Neural progenitor cell (in vitro differentiated cells): ENCODE results near the gene LTBP1. TPM values are rescaled to one million over a fixed set of nuclear protein-coding genes. Genes with fewer than 3 reads are reported as not detected.

Experiments used
- DNase-seq: peaks from one replicate; pipeline ENCODE4 v3.0.0-alpha.2; 2016; ENCODE audit warnings: low spot score
- H2AFZ ChIP-seq: fragments of 200-600 bp; sonication (generic); replicated peaks from 2 replicates; pipeline ENCODE4 v1.6.1; 2016; ENCODE audit warnings: antibody characterized with exemption
- H3F3A ChIP-seq: fragments of 200-600 bp; sonication (generic); 2 replicates; pipeline ENCODE4 v1.6.1; 2016; ENCODE audit warnings: antibody characterized with exemption, low read depth
- H3K27ac ChIP-seq: fragments of 200-600 bp; sonication (generic); 2 replicates; pipeline ENCODE4 v1.5.1; 2016; ENCODE audit warnings: mild to moderate bottlenecking
- H3K27me3 ChIP-seq: fragments of 200-600 bp; sonication (generic); 2 replicates; pipeline ENCODE4 v1.6.1; 2016; ENCODE audit warnings: mild to moderate bottlenecking, moderate library complexity
- H3K36me3 ChIP-seq: fragments of 200-600 bp; sonication (generic); 2 replicates; pipeline ENCODE4 v1.5.1; 2016
- H3K4me1 ChIP-seq: fragments of 200-600 bp; sonication (generic); 2 replicates; pipeline ENCODE4 v1.6.1; 2016; ENCODE audit warnings: mixed run types
- H3K4me2 ChIP-seq: fragments of 200-600 bp; sonication (generic); 2 replicates; pipeline ENCODE4 v1.6.1; 2016
- H3K4me3 ChIP-seq: fragments of 200-600 bp; sonication (generic); 2 replicates; pipeline ENCODE4 v1.5.1; 2016
- H3K79me2 ChIP-seq: fragments of 200-600 bp; sonication (generic); 2 replicates; pipeline ENCODE4 v1.6.1; 2016; ENCODE audit warnings: low read depth
- H3K9ac ChIP-seq: fragments of 200-600 bp; sonication (generic); 2 replicates; pipeline ENCODE4 v1.6.1; 2016
- H3K9me3 ChIP-seq: fragments of 200-600 bp; sonication (generic); 2 replicates; pipeline ENCODE4 v1.5.1; 2016; ENCODE audit warnings: low read depth
- H4K20me1 ChIP-seq: fragments of 200-600 bp; sonication (generic); 2 replicates; pipeline ENCODE4 v1.6.1; 2016; ENCODE audit warnings: low read depth
- H3K27ac Mint-ChIP-seq: 3 replicates; pipeline ENCODE4 v1.8.0; 2021; ENCODE audit warnings: mixed read lengths
- H3K27me3 Mint-ChIP-seq: 2 replicates; pipeline ENCODE4 v1.8.0; 2022; ENCODE audit warnings: low read depth, mild to moderate bottlenecking, inconsistent platforms, moderate library complexity, mixed read lengths; ENCODE audit not compliant: insufficient read depth
- H3K36me3 Mint-ChIP-seq: 3 replicates; pipeline ENCODE4 v1.8.0; 2021; ENCODE audit warnings: mixed read lengths
- H3K4me1 Mint-ChIP-seq: 3 replicates; pipeline ENCODE4 v1.8.0; 2021; ENCODE audit warnings: mixed read lengths
- H3K4me3 Mint-ChIP-seq: 3 replicates; pipeline ENCODE4 v1.8.0; 2021; ENCODE audit warnings: mild to moderate bottlenecking, moderate library complexity, mixed read lengths
- H3K9me3 Mint-ChIP-seq: 3 replicates; pipeline ENCODE4 v1.8.0; 2020; ENCODE audit warnings: mixed read lengths
- CTCF ChIP-seq: fragments of 200-600 bp; sonication (generic); IDR thresholded peaks from 2 replicates; pipeline ENCODE4 v1.5.1; 2017; ENCODE audit warnings: antibody characterized with exemption, mild to moderate bottlenecking
- EZH2 ChIP-seq: fragments of 200-600 bp; sonication (generic); IDR thresholded peaks from 2 replicates; pipeline ENCODE4 v1.6.1; 2017; ENCODE audit warnings: antibody characterized with exemption, mild to moderate bottlenecking, moderate library complexity
- EZH2phosphoT487 ChIP-seq: fragments of 200-600 bp; sonication (generic); IDR thresholded peaks from 2 replicates; pipeline ENCODE4 v1.6.1; 2017; ENCODE audit warnings: antibody characterized with exemption
- total RNA-seq: library from RNA; depleted of rRNA; stranded (reverse); fragments of >200 nt; gene quantifications from 2 replicates; pipeline ENCODE4 v1.2.3, GENCODE V29; 2015; ENCODE audit warnings: low replicate concordance

The LTBP1 gene
- total RNA-seq, 1 donor from 2014 or later = 50.5 TPM

GRCh38 chr2:33372940-33373553 lies 426.3 kb downstream of the LTBP1 start:
- H3K27me3 ChIP-seq = no peaks in the 10 kb centered on the region
- peaks cover 3% of the 10 kb centered on the region for H3K36me3 Mint-ChIP-seq

GRCh38 chr2:33373986-33374385 lies 427.2 kb downstream of the LTBP1 start:
- Histone ChIP-seq H3K4me3 (no peak overlapping the region), H3F3A (peaks cover 11% of the 10 kb centered on the region), H3K4me2 (no peak overlapping the region), H4K20me1 (no peaks in the 10 kb centered on the region), H2AFZ (no peak overlapping the region), H3K79me2 (no peaks in the 10 kb centered on the region), H3K9ac (no peak overlapping the region), H3K9me3 (no peaks in the 10 kb centered on the region), H3K36me3 (no peaks in the 10 kb centered on the region), H3K27ac (no peak overlapping the region), H3K27me3 (no peaks in the 10 kb centered on the region), H3K4me1 (peaks cover 10% of the 10 kb centered on the region)
- TF ChIP-seq EZH2 (no peak), CTCF (no peak), EZH2phosphoT487 (no peak)
- H3K9me3 Mint-ChIP-seq = no peaks in the 10 kb centered on the region
- no peak overlapping the region for H3K27ac Mint-ChIP-seq
- H3K4me3 Mint-ChIP-seq = no peak overlapping the region
- H3K27me3 Mint-ChIP-seq = no peaks in the 10 kb centered on the region
- H3K36me3 Mint-ChIP-seq = peaks cover 3% of the 10 kb centered on the region
- peaks cover 5% of the 10 kb centered on the region for H3K4me1 Mint-ChIP-seq
- no peak for DNase-seq

More at GRCh38 chr2:33372940-33373553, 426.3 kb downstream of the LTBP1 start:
- H3K27ac Mint-ChIP-seq = no peak overlapping the region
- Histone ChIP-seq H3K9me3 (no peaks in the 10 kb centered on the region), H3K4me2 (no peak overlapping the region), H3K4me3 (no peak overlapping the region), H3F3A (peaks cover 4% of the 10 kb centered on the region), H3K79me2 (no peaks in the 10 kb centered on the region), H3K36me3 (no peaks in the 10 kb centered on the region), H3K4me1 (peaks cover 8% of the 10 kb centered on the region), H3K9ac (no peak overlapping the region), H4K20me1 (no peaks in the 10 kb centered on the region), H2AFZ (no peak overlapping the region), H3K27ac (no peak overlapping the region)
- no peak overlapping the region for H3K4me3 Mint-ChIP-seq
- no peaks in the 10 kb centered on the region for H3K4me1 Mint-ChIP-seq
- no peaks in the 10 kb centered on the region for H3K27me3 Mint-ChIP-seq
- no peak for TF ChIP-seq EZH2
- peak; percentile 88 for TF ChIP-seq CTCF
- TF ChIP-seq EZH2phosphoT487 = no peak
- DNase-seq = peak; percentile 47
- H3K9me3 Mint-ChIP-seq = no peaks in the 10 kb centered on the region

- no peak overlapping the region for H3K4me2 ChIP-seq
- Mint-ChIP-seq H3K36me3 (peaks cover 3% of the 10 kb centered on the region), H3K27me3 (no peaks in the 10 kb centered on the region), H3K27ac (no peak overlapping the region), H3K4me3 (no peak overlapping the region), H3K9me3 (no peaks in the 10 kb centered on the region), H3K4me1 (peaks cover 10% of the 10 kb centered on the region)
- H3K27me3 ChIP-seq = no peaks in the 10 kb centered on the region
- no peaks in the 10 kb centered on the region for H3K9me3 ChIP-seq
- H3K27ac ChIP-seq = no peak overlapping the region
- H3K4me1 ChIP-seq = peaks cover 19% of the 10 kb centered on the region
- no peak overlapping the region for H3K9ac ChIP-seq
- no peaks in the 10 kb centered on the region for H3K36me3 ChIP-seq
- no peak overlapping the region for H2AFZ ChIP-seq
- H3K79me2 ChIP-seq = no peaks in the 10 kb centered on the region
- H3K4me3 ChIP-seq = no peak overlapping the region
- DNase-seq = no peak
- H4K20me1 ChIP-seq = peaks cover 4% of the 10 kb centered on the region
- TF ChIP-seq EZH2 (no peak), EZH2phosphoT487 (no peak), CTCF (no peak)
- H3F3A ChIP-seq = peaks cover 22% of the 10 kb centered on the region
Observed at GRCh38 chr2:33375054-33375453, 428.3 kb downstream of the LTBP1 start.
